GM18858 (cell line): ENCODE data around the gene E4F1.

Experiments
- ATAC-seq: cut with Tn5 transposase; IDR thresholded peaks from one replicate; pipeline ENCODE4 v1.9.1; 2021; ENCODE audit not compliant: unreplicated experiment

Gene E4F1

GRCh38 chr16:2270588-2271470 is 47.4 kb downstream of the E4F1 start:
- ATAC-seq: no peak

- no peak for ATAC-seq
Observed at GRCh38 chr16:2271848-2272461, 48.6 kb downstream of the E4F1 start.

- no peak for ATAC-seq
Observed at GRCh38 chr16:2273484-2273883, 50.1 kb downstream of the E4F1 start.

GRCh38 chr16:2273931-2274330 is 50.5 kb downstream of the E4F1 start:
- ATAC-seq: no peak

- ATAC-seq: no peak
Observed at GRCh38 chr16:2275476-2276367, 52.3 kb downstream of the E4F1 start.

GRCh38 chr16:2276368-2277195 is 53.2 kb downstream of the E4F1 start:
- ATAC-seq: no peak

GRCh38 chr16:2277466-2278271 is 54.3 kb downstream of the E4F1 start:
- no peak for ATAC-seq

- no peak for ATAC-seq
Observed at GRCh38 chr16:2278272-2278608, 54.8 kb downstream of the E4F1 start.

GRCh38 chr16:2278956-2279800 is 55.8 kb downstream of the E4F1 start:
- ATAC-seq: no peak

GRCh38 chr16:2280461-2280860 is 57.1 kb downstream of the E4F1 start:
- ATAC-seq: no peak

- no peak for ATAC-seq
Observed at GRCh38 chr16:2280981-2281542, 57.7 kb downstream of the E4F1 start.

GRCh38 chr16:2282262-2282661 is 58.9 kb downstream of the E4F1 start:
- ATAC-seq: no peak

GRCh38 chr16:2282866-2283555 is 59.6 kb downstream of the E4F1 start:
- ATAC-seq: no peak

GRCh38 chr16:2284001-2284770 is 60.8 kb downstream of the E4F1 start:
- ATAC-seq: no peak

GRCh38 chr16:2284797-2285576 is 61.6 kb downstream of the E4F1 start:
- no peak for ATAC-seq
